ENCODE measurements around the gene MIR17HG.

DNA sequence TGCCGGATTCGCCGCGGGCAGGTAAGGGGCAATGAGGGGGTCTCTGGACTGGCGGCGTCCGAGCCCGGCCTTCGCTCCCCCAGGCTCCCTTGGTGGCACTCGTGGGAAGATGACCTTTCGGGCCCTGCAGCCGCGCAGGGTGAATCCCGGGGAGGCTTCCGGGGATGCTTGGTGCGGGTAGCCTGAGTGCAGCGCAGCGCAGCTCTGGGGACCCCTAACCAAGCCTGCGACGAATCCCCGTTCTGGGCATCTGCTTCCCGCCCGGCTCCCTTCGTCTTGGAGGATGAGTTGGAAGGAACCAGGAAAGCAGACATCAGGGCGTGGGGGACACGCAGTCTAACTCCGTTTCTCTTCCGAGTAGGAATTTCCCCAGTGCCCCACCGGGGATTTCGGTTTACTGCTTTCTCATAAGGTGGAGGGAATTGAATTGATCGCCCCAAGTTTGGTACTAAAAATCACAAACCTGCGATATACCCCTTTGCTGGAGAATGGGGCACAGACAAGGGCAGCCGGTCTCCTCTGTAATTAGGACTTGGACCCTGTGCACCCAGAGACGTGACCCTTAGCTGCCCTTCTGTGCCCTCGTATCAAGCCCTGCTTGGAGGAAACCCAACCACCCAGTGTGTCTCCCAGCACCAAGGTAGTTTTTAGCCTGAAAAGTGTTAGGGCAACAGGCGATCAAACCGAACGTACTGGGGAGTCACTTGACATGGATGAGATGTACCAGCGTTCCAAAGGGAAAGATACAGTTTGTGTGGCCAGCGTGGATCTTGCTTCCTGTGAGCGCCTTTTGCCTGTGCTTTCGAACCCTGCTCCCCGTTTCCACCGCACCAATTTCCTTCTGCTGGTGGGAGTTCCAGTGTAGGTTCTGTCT is 51.9 kb downstream of the MIR17HG start:
- no peak for TF ChIP-seq EZH2 (optimal IDR thresholded peaks at IDR 0.05; ENCODE audit: low read depth, low read length)
- TF ChIP-seq, protein P1, sequence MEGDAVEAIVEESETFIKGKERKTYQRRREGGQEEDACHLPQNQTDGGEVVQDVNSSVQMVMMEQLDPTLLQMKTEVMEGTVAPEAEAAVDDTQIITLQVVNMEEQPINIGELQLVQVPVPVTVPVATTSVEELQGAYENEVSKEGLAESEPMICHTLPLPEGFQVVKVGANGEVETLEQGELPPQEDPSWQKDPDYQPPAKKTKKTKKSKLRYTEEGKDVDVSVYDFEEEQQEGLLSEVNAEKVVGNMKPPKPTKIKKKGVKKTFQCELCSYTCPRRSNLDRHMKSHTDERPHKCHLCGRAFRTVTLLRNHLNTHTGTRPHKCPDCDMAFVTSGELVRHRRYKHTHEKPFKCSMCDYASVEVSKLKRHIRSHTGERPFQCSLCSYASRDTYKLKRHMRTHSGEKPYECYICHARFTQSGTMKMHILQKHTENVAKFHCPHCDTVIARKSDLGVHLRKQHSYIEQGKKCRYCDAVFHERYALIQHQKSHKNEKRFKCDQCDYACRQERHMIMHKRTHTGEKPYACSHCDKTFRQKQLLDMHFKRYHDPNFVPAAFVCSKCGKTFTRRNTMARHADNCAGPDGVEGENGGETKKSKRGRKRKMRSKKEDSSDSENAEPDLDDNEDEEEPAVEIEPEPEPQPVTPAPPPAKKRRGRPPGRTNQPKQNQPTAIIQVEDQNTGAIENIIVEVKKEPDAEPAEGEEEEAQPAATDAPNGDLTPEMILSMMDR (IDR thresholded peaks at IDR 0.05; ENCODE audit: low read length) = no peak
